Activated B cell treated with CpG ODN at 0.5 μM for 24 hours (primary cell): ENCODE data around the gene OR8B4. TPM values are rescaled to one million over a fixed set of nuclear protein-coding genes. Genes with fewer than 3 reads are reported as not detected.

Experiments
- ATAC-seq: fragments of 200-7000 bp; cut with Tn5 transposase; one replicate; pipeline ENCODE4 v1.10.0; 2021; ENCODE audit warnings: low read depth, mild to moderate bottlenecking, moderate library complexity
- CTCF ChIA-PET: fragments of 350-600 bp; sonication (Branson Sonifier 250); formaldehyde crosslinking; loops from one replicate; lab custom pipeline; 2021; ENCODE audit warnings: antibody characterized with exemption; lab: Charles Lee
- POLR2A ChIA-PET: fragments of 350-600 bp; sonication (Branson Sonifier 250); formaldehyde crosslinking; loops from one replicate; lab custom pipeline; 2021; ENCODE audit warnings: antibody characterized with exemption; lab: Charles Lee
- DNase-seq: peaks from one replicate; pipeline ENCODE4 v3.0.0; 2022
- H3K27ac Mint-ChIP-seq: one replicate; pipeline ENCODE4 v1.8.0; 2020; ENCODE audit warnings: mixed read lengths
- H3K27me3 Mint-ChIP-seq: one replicate; pipeline ENCODE4 v1.8.0; 2021; ENCODE audit warnings: mixed read lengths
- H3K36me3 Mint-ChIP-seq: one replicate; pipeline ENCODE4 v1.8.0; 2021; ENCODE audit warnings: low read depth, mixed read lengths
- H3K4me1 Mint-ChIP-seq: one replicate; pipeline ENCODE4 v1.8.0; 2021; ENCODE audit warnings: mixed read lengths
- H3K4me3 Mint-ChIP-seq: one replicate; pipeline ENCODE4 v1.8.0; 2020; ENCODE audit warnings: mild to moderate bottlenecking, mixed read lengths
- H3K9me3 Mint-ChIP-seq: one replicate; pipeline ENCODE4 v1.8.0; 2020; ENCODE audit warnings: mixed read lengths
- CTCF ChIP-seq: fragments of 200-600 bp; IDR thresholded peaks from one replicate; pipeline ENCODE4 v1.8.0; 2022; ENCODE audit warnings: antibody characterized with exemption, mild to moderate bottlenecking
- intact Hi-C: fragments of 100-400 bp; cut with micrococcal nuclease; formaldehyde crosslinking; loops from one replicate; pipeline ENCODE4 v1.15.1; 2024
- total RNA-seq: library from RNA; stranded (reverse); gene quantifications from 2 replicates; pipeline ENCODE4 v1.2.3, GENCODE V29; 2022

The OR8B4 gene
- total RNA-seq, 1 donor from 2014 or later = not detected

DNA sequence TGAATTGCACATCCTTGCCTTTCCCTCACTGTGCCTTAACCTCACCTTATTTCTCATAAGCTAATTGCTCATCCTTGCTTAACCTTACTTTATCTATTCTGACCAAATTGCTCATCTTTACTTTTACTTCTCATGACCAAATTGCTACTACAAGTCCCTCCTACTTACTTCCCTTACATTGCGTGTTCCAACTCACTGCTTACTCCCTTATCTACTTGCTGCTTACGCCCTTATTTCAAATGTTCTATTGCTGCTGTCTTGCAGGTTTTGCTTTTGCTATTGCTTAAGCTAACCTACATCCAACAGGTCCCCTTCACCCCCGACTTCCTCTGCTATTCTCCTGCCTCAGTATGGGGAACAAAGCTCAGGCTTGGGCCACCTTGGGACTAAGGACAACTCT lies 48.4 kb downstream of the OR8B4 start:
- ChIA-PET CTCF (no interaction called here), POLR2A (no interaction called here)
- no peak for TF ChIP-seq CTCF
- DNase-seq = no peak
- no peak for ATAC-seq
- Mint-ChIP-seq H3K27ac (no peak overlapping the region), H3K9me3 (no peaks in the 10 kb centered on the region), H3K36me3 (no peaks in the 10 kb centered on the region), H3K4me1 (no peaks in the 10 kb centered on the region), H3K27me3 (no peaks in the 10 kb centered on the region), H3K4me3 (no peak overlapping the region)
- intact Hi-C loops = no loop called here

Other genes with a start within 250 kb of the OR8B4 start
- gene OR10D3, start 241.5 kb downstream of the OR8B4 start, total RNA-seq = not detected in 2 replicates
- gene OR8G1, start 183.8 kb downstream of the OR8B4 start, total RNA-seq = not detected in 2 replicates
- gene OR8G5, start 168.5 kb downstream of the OR8B4 start, total RNA-seq = not detected in 2 replicates
- gene OR8D1, start 110.9 kb downstream of the OR8B4 start, total RNA-seq = not detected in 2 replicates
- not detected in 2 replicates for gene OR8D2, start 104.7 kb downstream of the OR8B4 start, total RNA-seq
- not detected in 2 replicates for gene OR8B2, start 40.4 kb downstream of the OR8B4 start, total RNA-seq
- gene OR8B3, start 25.8 kb downstream of the OR8B4 start, total RNA-seq = not detected in 2 replicates
- gene OR8B8, start 20.8 kb upstream of the OR8B4 start, total RNA-seq = not detected in 2 replicates
- not detected in 2 replicates for gene OR8B12, start 118.8 kb upstream of the OR8B4 start, total RNA-seq
- gene OR8A1, start 145.1 kb upstream of the OR8B4 start, total RNA-seq = not detected in 2 replicates
- not detected in 2 replicates for gene PANX3, start 186.6 kb upstream of the OR8B4 start, total RNA-seq
- gene TBRG1, start 198.0 kb upstream of the OR8B4 start, total RNA-seq = 43.7 and 54.6 TPM in 2 replicates
- 2.6 and 3.4 TPM in 2 replicates for gene SIAE, start 248.9 kb upstream of the OR8B4 start, total RNA-seq
- 1.2 and 1.6 TPM in 2 replicates for gene SPA17, start 249.0 kb upstream of the OR8B4 start, total RNA-seq